GM15510 (cell line): Measurements from ENCODE around the gene BRPF1.

ENCODE experiments used
- POLR2A ChIP-seq: IDR thresholded peaks from 3 replicates; pipeline ENCODE4 v1.6.1; 2011; ENCODE audit warnings: borderline replicate concordance; ENCODE audit not compliant: insufficient read length; ENCODE audit errors: extremely low read depth

Gene BRPF1, protein sequence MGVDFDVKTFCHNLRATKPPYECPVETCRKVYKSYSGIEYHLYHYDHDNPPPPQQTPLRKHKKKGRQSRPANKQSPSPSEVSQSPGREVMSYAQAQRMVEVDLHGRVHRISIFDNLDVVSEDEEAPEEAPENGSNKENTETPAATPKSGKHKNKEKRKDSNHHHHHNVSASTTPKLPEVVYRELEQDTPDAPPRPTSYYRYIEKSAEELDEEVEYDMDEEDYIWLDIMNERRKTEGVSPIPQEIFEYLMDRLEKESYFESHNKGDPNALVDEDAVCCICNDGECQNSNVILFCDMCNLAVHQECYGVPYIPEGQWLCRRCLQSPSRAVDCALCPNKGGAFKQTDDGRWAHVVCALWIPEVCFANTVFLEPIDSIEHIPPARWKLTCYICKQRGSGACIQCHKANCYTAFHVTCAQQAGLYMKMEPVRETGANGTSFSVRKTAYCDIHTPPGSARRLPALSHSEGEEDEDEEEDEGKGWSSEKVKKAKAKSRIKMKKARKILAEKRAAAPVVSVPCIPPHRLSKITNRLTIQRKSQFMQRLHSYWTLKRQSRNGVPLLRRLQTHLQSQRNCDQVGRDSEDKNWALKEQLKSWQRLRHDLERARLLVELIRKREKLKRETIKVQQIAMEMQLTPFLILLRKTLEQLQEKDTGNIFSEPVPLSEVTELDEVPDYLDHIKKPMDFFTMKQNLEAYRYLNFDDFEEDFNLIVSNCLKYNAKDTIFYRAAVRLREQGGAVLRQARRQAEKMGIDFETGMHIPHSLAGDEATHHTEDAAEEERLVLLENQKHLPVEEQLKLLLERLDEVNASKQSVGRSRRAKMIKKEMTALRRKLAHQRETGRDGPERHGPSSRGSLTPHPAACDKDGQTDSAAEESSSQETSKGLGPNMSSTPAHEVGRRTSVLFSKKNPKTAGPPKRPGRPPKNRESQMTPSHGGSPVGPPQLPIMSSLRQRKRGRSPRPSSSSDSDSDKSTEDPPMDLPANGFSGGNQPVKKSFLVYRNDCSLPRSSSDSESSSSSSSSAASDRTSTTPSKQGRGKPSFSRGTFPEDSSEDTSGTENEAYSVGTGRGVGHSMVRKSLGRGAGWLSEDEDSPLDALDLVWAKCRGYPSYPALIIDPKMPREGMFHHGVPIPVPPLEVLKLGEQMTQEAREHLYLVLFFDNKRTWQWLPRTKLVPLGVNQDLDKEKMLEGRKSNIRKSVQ (N-terminal part only)

DNA sequence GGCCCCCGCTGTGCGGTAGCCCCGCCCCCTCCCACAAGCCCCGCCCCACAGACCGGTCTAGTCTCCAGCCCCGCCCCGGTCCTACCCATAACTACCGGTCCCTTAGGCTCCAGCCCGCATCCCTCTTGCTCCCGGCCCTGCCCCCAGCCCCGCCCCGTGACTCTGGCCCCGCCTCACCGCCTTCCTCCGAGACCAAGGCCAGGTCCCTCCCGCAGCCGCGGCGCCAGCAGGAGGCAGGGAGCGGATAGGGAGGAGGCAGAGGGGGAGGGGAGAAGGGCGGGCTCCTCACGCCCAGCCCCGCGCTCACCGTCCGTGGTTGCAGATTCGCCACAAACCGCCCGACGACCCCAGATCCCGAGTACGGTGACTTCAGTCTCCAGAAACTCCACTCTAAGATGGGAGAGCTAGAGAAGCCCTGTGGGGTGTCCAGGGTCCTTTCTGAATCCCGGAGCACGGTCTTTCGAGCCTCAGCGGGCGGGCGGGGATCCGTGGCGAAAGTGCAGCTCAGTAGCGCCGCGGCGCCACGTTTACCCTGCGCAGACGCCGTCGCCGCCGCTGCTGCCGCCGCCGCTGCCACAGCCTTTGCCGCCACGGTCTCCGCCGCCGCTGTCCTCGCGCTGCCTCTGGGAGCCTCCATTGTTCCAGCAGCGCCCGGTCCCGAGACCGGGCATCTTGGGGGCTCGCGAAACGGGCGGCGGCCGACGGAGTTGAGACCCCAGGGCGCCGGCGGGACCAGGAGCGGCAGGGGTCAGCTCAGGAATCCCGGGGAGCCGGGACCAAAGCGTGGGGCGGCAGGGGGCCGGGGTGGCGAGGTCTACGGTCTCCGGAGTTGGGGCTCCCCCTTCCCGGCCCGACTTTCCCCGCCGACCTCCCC lies at the start of gene BRPF1:
Gene BRPF1, plus strand, starts transcription at position 530 of the 874 bp plus-strand sequence. CDS start 2,406 bp downstream, outside the sequence.
- TF ChIP-seq POLR2A, result peak; percentile 85

DNA sequence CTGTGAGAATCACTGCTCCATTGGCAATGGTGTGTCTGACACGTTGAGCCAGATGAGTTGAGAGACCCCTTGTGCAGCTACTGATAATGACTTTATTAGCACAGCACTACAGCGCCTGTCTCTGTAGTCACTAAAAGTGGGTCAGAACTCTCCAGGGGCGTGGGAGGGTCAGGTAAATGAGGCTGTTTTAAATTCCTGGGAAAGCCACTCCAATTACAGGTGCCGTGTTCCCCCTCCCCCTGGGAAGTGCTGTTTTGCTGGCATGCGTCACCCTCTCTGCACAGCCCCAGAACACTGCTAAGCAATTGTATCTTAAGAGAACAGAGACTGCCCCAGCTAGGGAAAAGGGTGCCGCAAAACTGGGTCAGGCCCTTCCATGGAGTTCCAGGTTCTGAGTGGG lies 49.4 kb upstream of the BRPF1 start:
- TF ChIP-seq POLR2A, result no peak

DNA sequence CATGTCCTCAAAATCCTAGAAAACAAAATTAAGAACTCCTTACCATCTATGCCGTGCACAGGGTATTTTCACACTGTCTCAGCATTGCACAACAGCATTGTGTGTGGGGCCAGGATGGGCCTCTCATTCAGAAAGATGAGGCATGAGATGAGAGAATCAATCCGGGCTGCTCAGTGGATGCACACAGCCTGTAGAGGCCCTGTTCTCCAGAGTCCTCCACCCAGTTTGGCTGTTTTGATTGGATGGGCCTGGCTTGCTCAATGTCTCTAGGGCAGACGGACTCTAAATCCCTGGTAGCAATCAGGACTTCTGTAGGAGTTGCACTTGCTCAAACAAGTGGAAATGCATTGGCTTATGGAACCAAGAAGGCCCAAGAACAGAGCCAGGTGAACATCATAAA lies 48.1 kb upstream of the BRPF1 start:
- no peak for TF ChIP-seq POLR2A

DNA sequence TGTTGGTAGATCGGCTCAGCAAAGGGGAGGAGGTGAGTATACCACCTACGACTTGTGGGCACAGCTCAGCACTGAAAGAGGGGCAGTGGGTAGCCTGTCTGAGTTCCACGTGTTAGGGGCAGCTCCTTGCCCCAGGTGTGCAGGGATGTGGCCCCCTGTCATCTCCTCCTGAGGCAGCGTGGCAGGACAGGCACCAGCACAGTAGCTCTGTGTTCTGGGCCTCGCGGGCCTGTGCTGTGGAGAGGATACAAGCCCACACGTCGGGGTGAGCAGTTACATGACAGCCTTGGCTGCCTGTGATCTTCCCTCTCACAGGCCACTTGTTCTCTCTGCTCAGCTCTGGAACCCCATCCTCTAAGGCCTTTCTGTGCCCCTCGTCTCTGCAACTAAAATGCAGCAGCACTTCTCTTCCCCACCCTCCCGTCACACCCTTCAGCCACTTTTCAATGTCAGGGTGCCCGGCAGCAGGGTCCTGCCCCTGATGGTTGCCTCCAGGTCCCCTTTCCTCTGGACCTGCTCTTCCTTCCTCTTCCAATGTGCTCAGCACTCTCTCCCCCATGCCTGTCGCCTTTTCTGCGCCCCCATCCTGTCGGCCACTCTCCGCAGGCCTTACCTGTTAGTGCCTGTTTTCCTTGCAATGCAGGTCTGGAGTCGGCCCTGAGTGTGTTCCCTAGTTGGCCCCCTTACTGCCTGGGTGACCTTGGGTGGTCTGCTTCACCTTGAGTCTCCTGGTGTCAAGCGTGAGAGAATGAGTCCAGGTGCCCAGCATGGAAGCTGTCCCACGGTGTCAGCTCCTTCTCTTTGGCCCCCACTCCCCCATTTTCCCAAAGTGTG lies 46.1 kb upstream of the BRPF1 start:
- TF ChIP-seq POLR2A, result no peak

DNA sequence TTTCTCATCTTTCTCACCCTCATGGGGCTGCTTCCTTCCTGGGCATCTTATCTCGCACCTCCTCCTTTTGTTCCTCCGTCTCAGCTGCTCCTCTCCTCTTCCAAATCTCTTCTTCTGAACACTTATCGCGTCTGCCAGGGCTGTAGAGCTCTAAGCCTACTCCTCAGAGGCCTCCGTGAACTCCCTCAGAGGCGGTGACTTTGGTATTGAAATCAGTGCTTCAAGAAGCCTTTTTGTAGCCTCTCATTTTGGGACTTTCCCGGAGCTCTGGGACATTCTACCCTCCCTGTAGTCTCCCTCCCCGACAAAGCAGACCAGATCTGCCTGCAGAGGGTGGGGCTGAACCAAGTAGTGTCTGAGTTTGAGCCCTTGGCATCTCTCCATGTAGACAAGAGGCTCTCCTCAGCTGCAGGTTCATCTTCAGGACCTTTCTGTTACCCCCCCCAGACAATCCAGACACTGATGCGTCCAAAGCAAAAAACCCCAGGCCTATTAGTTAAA lies 45.4 kb upstream of the BRPF1 start:
- no peak for TF ChIP-seq POLR2A

DNA sequence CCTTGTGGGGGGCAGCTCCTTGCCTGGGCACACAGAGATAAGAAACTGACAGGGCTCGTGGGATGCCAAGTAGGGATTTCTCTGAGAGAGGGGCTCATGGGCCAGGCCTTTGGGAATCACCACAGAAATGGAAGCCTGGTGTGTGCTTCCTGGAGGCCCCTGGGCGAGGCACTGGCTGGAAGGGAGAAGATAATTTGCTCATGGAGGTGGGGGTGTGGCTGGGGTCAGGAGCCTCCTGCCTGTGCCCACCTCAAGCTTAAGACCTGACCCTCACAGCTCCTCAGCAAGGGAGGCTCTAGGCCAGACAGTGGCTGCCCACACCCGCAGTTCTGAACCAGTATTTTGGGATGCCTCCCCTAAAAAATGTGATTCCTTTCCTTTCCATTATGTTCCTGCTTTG lies 44.8 kb upstream of the BRPF1 start:
- TF ChIP-seq POLR2A, result no peak

DNA sequence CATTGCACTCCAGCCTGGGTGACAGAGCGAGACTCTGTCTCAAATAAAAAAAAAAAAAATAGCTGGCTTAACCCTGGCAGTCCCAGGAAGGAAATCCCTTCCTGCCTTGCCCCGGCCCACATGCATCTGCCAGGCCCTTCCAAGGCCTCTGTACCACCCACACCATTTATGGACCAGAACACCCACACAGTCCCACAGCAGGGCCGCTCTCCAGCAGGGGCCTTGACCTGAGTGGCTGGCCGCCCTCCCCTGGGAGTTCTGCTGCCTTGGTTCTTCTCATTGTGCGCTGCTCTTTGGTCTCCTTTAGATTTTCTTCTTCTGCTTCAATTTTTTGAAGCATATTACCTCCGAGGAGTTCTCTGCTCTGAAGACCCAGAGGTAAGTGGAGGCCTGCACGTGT lies 44.0 kb upstream of the BRPF1 start:
- TF ChIP-seq POLR2A, result no peak

DNA sequence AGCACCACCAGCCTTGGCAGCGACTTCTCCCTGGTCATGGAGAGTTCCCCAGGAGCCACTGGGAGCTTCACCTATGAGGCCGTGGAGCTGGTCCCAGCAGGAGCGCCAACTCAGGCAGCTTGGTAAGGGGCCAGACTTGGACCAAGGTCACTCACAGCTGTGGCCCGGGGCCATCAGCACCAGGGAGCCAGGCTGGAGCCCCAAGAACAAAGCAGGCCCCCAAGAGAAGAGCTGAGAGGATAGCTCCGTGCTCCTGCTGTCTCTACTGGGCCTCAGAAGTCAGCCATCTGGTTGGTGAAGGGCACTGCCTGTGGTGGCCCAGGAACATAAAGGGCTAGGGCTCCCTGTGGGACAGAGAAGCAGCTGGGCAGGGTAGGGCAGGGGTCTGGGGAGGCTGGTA lies 42.6 kb upstream of the BRPF1 start:
- TF ChIP-seq POLR2A, result no peak

DNA sequence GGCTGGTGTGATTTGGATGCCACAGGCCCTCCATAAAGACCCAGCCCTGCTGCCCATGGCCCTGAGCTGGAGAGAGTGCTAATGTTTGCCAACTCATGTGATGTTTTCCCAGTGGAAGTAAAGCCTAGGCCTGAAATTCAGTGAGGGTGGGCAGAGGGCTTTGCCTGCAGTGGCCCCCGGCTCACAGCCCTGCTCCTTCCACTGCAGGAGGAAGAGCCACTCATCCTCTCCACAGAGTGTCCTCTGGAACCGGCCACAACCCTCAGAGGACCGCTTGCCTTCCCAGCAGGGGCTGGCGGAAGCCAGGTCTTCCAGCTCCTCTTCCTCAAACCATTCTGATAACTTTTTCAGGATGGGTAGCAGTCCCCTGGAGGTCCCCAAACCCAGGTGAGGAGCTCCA lies 41.8 kb upstream of the BRPF1 start:
- TF ChIP-seq POLR2A, result no peak

DNA sequence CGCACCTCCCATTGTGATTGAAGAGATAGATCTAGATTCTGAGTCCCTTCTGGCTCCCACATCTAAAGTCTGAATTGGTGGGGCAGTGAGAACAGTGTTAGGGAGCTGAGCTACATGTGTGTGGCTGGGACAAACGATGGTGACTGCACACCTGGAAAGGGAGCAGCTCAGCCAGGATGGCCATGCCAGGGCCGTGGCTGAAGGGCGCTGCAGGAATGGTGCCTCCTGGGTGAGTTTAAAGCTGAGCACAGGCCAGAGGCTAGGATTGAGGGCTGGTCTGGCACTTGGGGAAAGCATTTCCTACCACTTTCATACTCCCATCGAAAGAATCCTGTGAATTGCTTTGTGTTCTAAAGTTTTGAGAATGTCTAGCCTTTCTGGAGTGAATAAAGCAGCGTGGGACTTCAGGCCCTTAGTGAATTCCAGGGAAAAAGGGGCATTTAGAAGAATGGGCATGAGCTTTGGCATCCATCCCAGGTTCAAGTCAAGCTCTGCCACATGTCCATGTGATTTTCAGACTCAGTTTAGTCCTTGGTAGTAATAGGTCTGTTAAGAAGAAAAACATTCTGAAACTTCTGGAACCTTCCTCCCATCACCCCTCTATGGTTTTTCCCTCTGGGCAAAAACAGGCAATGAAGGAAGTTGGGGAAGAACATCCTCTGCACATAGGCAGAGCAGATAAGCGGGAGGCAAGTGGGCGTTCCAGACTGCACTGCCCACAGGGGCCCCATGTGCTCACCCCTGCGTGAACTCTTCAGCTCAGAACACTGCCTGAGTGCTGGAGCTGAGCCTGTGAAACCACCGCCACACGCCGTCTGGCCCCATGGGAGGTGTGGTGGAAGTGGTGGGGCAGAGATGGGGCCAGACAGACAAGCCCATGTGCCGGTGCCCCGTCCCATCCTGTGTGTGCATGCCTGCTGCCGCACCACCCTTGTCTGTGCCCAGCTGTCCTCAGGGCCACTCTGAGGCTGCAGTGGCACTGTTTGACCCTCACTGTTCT lies 40.8 kb upstream of the BRPF1 start:
- TF ChIP-seq POLR2A, result no peak

DNA sequence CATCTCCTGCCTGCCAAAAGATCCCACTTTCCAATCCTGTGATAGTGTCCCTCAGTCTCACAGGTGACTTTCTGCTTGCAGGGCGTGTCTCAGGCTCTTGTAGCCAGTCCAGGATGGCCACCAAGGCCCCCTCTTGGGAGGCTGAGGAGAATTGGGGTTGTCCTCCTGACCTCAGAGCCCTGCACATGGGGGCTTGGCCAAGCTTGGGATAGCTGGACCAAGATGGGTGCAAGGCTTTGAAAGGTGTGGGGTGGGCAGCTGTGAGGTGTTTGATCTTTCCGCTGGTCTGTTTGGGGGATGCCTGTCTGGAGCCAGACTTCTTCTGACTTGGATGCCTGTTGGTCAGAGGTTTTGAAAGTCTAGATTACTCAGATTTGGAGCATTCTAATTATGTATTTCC lies 39.9 kb upstream of the BRPF1 start:
- TF ChIP-seq POLR2A, result no peak

DNA sequence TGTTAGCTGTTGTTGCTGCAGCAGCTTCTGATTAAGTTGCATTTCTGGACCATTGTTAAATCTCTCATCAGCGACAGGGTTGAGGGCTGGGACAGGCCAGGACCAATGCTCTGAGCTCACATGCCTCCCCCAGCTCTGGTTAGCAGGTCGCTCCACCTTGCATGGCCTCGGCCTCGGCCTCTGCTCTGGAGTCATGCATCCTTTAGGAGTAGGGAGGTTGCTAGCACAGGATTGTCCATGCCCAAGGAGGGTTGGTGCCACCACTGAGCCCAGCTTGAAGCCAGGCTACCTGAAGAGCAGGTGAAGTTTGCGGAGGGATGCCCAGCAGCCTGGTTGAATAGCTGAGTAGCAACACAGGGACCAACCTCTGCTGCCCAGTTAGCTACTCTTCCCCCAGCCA lies 39.1 kb upstream of the BRPF1 start:
- TF ChIP-seq POLR2A, result no peak
